Measurements from ENCODE around the gene IL27RA. TPM values are rescaled to one million over a fixed set of nuclear protein-coding genes. Genes with fewer than 3 reads are reported as not detected.
A peak's percentile ranks its signal among the peaks of the same experiment; 100 is the strongest.

IL27RA gene
- total and polyA plus RNA-seq, 4 donors = 1.0 to 2.8 (median 1.6) TPM

DNA sequence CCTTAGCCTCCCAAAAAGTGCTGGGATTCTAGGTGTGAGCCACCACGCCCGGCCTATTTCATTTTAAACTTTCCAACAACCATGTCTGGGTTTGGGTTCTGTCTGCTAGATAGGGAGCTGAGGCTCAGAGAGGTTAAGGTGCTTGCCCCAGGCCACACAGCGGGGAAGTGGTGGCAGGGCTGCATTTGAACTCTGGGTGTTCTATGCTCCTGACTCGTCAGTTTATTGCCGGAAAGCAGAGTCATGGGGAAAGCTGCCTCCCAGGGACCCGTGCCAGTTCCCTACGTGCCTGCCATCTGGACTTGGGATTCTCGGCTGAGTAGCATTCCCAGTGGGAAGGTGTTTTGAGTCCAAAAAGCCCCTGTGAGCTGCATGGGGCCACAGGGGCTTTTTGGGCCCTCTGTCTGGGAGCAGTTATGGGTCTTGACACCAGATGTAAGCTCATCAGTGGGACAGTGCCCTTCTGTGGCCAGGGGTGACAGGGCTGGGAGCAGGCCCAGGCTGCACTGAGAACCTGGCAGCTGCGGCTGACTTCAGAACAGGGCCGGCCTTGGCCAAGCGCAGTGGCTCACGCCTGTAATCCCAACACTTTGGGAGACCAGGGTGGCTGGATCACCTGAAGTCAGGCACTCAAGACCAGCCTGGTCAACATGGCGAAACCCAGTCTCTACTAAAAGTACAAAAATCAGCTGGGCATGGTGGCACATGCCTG is 36.4 kb upstream of the IL27RA start:
- H3K27ac ChIP-seq (ENCODE audit: low read depth in 1 of 2, low read length in 2 of 2) = no peak overlapping the region

DNA sequence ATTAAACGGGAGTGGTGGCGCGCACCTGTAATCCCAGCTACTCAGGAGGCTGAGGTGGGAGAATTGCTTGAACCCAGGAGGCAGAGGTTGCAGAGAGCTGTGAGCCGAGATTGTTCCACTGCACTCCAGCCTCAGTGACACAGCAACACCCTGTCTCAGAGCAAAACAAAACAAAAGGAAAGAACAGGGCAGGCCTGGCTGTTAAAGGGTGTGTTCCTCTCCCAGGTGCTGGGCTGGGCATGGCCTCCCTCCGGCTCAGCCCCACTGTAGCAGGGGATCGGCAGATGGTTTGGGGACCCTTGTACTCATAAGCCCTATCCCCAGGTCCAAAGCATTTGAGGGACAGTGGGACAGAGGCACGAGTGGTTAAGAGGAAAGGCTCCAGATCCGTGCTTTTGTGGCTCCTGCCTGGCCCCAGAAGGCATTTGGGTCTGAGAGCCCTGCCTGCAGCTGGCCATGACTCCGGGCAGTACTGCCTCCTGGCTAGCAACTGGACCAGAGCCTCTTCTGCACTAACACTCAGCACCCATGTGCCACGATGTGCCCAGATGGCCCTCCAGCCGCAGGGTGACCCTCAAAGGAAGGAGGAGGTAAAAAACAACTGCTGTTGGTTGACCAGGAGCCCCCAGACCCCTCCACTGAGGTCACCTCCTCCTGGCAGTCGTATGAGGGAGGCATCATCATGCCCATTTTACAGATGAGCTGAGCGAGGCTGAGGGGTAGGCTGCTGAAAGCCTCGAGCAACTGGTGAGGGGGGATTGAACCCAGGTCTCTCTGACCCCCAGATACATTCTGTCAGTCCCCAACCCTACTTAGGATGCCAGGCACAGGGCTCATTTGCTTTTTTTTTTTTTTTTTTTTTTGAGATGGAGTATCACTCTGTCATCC is 35.4 kb upstream of the IL27RA start:
- TF ChIP-seq FOXA2 (IDR thresholded peaks at IDR 0.05) (no peak), EGR1 (IDR thresholded peaks at IDR 0.05; ENCODE audit: low read depth in 2 of 2) (no peak), HNF4A (conservative IDR thresholded peaks at IDR 0.05) (no peak), GABPA (IDR thresholded peaks at IDR 0.05 in 1 of 2, conservative IDR thresholded peaks at IDR 0.05 in 1 of 2) (no peak), RAD21 (IDR thresholded peaks at IDR 0.05) (no peak), TAF1 (conservative IDR thresholded peaks at IDR 0.05) (no peak), HNF4G (IDR thresholded peaks at IDR 0.05) (no peak), SP1 (IDR thresholded peaks at IDR 0.05) (no peak)
- TF ChIP-seq, protein P1, sequence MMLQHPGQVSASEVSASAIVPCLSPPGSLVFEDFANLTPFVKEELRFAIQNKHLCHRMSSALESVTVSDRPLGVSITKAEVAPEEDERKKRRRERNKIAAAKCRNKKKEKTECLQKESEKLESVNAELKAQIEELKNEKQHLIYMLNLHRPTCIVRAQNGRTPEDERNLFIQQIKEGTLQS (IDR thresholded peaks at IDR 0.05) = no peak
- TF ChIP-seq, protein P2, sequence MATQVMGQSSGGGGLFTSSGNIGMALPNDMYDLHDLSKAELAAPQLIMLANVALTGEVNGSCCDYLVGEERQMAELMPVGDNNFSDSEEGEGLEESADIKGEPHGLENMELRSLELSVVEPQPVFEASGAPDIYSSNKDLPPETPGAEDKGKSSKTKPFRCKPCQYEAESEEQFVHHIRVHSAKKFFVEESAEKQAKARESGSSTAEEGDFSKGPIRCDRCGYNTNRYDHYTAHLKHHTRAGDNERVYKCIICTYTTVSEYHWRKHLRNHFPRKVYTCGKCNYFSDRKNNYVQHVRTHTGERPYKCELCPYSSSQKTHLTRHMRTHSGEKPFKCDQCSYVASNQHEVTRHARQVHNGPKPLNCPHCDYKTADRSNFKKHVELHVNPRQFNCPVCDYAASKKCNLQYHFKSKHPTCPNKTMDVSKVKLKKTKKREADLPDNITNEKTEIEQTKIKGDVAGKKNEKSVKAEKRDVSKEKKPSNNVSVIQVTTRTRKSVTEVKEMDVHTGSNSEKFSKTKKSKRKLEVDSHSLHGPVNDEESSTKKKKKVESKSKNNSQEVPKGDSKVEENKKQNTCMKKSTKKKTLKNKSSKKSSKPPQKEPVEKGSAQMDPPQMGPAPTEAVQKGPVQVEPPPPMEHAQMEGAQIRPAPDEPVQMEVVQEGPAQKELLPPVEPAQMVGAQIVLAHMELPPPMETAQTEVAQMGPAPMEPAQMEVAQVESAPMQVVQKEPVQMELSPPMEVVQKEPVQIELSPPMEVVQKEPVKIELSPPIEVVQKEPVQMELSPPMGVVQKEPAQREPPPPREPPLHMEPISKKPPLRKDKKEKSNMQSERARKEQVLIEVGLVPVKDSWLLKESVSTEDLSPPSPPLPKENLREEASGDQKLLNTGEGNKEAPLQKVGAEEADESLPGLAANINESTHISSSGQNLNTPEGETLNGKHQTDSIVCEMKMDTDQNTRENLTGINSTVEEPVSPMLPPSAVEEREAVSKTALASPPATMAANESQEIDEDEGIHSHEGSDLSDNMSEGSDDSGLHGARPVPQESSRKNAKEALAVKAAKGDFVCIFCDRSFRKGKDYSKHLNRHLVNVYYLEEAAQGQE (IDR thresholded peaks at IDR 0.05) = no peak
- TF ChIP-seq, protein P3, sequence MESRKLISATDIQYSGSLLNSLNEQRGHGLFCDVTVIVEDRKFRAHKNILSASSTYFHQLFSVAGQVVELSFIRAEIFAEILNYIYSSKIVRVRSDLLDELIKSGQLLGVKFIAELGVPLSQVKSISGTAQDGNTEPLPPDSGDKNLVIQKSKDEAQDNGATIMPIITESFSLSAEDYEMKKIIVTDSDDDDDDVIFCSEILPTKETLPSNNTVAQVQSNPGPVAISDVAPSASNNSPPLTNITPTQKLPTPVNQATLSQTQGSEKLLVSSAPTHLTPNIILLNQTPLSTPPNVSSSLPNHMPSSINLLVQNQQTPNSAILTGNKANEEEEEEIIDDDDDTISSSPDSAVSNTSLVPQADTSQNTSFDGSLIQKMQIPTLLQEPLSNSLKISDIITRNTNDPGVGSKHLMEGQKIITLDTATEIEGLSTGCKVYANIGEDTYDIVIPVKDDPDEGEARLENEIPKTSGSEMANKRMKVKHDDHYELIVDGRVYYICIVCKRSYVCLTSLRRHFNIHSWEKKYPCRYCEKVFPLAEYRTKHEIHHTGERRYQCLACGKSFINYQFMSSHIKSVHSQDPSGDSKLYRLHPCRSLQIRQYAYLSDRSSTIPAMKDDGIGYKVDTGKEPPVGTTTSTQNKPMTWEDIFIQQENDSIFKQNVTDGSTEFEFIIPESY (IDR thresholded peaks at IDR 0.05) = no peak
- TF ChIP-seq, protein P4, sequence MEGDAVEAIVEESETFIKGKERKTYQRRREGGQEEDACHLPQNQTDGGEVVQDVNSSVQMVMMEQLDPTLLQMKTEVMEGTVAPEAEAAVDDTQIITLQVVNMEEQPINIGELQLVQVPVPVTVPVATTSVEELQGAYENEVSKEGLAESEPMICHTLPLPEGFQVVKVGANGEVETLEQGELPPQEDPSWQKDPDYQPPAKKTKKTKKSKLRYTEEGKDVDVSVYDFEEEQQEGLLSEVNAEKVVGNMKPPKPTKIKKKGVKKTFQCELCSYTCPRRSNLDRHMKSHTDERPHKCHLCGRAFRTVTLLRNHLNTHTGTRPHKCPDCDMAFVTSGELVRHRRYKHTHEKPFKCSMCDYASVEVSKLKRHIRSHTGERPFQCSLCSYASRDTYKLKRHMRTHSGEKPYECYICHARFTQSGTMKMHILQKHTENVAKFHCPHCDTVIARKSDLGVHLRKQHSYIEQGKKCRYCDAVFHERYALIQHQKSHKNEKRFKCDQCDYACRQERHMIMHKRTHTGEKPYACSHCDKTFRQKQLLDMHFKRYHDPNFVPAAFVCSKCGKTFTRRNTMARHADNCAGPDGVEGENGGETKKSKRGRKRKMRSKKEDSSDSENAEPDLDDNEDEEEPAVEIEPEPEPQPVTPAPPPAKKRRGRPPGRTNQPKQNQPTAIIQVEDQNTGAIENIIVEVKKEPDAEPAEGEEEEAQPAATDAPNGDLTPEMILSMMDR (IDR thresholded peaks at IDR 0.05; ENCODE audit: low read depth, low read length, missing input control) = no peak
- peaks cover 0 to 3% (median 1%) of the 10 kb centered on the region in 4 donors for H3K9me3 ChIP-seq (ENCODE audit: control insufficient read depth in 4 of 4, low read length in 3 of 4)
- WGBS = 94% methylated on average over 14 of the region's 14 CpGs
- no peak overlapping the region for H3K27ac ChIP-seq (ENCODE audit: low read depth in 1 of 2, low read length in 2 of 2)
- peaks cover 0 to 19% (median 10%) of the 10 kb centered on the region in 4 donors for H3K36me3 ChIP-seq (ENCODE audit: control insufficient read depth in 4 of 4, insufficient read depth in 3 of 4, low read depth in 1 of 4, low read length in 3 of 4)
- H3K27me3 ChIP-seq (ENCODE audit: control insufficient read depth in 4 of 4, insufficient read depth in 4 of 4, low read length in 3 of 4) = no peaks in the 10 kb centered on the region
- no peak overlapping the region for H3K4me3 ChIP-seq (ENCODE audit: low read depth in 1 of 3, low read length in 3 of 3)
- DNase-seq (ENCODE audit: low spot score) = no peak
- H3K4me1 ChIP-seq (ENCODE audit: control insufficient read depth in 4 of 4, insufficient read depth in 4 of 4, low read length in 3 of 4) = peaks cover 0 to 6% (median 0%) of the 10 kb centered on the region in 4 donors
- no peak overlapping the region for H3K9ac ChIP-seq (ENCODE audit: low read depth in 1 of 2, low read length in 2 of 2)

More for the DNA sequence above, 36.4 kb upstream of the IL27RA start:
- H3K27me3 ChIP-seq (ENCODE audit: control insufficient read depth in 4 of 4, insufficient read depth in 4 of 4, low read length in 3 of 4) = no peaks in the 10 kb centered on the region
- no peak for DNase-seq (ENCODE audit: low spot score)
- TF ChIP-seq, protein P5, sequence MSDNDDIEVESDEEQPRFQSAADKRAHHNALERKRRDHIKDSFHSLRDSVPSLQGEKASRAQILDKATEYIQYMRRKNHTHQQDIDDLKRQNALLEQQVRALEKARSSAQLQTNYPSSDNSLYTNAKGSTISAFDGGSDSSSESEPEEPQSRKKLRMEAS (IDR thresholded peaks at IDR 0.05) = no peak
- TF ChIP-seq RXRA (IDR thresholded peaks at IDR 0.05) (peak in 1 of 2 donors; percentile 19), HNF4A (conservative IDR thresholded peaks at IDR 0.05) (peak in 1 of 2 donors; percentile 31), RAD21 (IDR thresholded peaks at IDR 0.05) (no peak)
- TF ChIP-seq, protein P4 (IDR thresholded peaks at IDR 0.05; ENCODE audit: low read depth, low read length, missing input control) = no peak
- 64% methylated on average over 13 of the region's 13 CpGs for WGBS
- peaks cover 0 to 24% (median 9%) of the 10 kb centered on the region in 4 donors for H3K36me3 ChIP-seq (ENCODE audit: control insufficient read depth in 4 of 4, insufficient read depth in 3 of 4, low read depth in 1 of 4, low read length in 3 of 4)
- H3K4me1 ChIP-seq (ENCODE audit: control insufficient read depth in 4 of 4, insufficient read depth in 4 of 4, low read length in 3 of 4) = peaks cover 0 to 6% (median 0%) of the 10 kb centered on the region in 4 donors
- H3K9ac ChIP-seq (ENCODE audit: low read depth in 1 of 2, low read length in 2 of 2) = no peak overlapping the region
- peaks cover 0 to 3% (median 1%) of the 10 kb centered on the region in 4 donors for H3K9me3 ChIP-seq (ENCODE audit: control insufficient read depth in 4 of 4, low read length in 3 of 4)
- no peak overlapping the region for H3K4me3 ChIP-seq (ENCODE audit: low read depth in 1 of 3, low read length in 3 of 3)

Data from liver (tissue), 9 donors.